Trophoblast cell (in vitro differentiated cells and primary cell): Measurements from ENCODE around the gene SCAMP2.

Source experiments
- DNase-seq, 2 donors: peaks; one replicate each; pipeline ENCODE4 v3.0.0-alpha.2; 2016
- H2AFZ ChIP-seq: 2 replicates; pipeline ENCODE4 v1.6.1; 2013; ENCODE audit warnings: low read length, moderate library complexity, mild to moderate bottlenecking; ENCODE audit not compliant: insufficient read depth, poor library complexity
- H2AK5ac ChIP-seq: 2 replicates; pipeline ENCODE4 v1.6.1; 2013; ENCODE audit warnings: mild to moderate bottlenecking, low read length
- H2BK120ac ChIP-seq: 2 replicates; pipeline ENCODE4 v1.6.1; 2013; ENCODE audit warnings: low read length, mild to moderate bottlenecking, moderate library complexity; ENCODE audit not compliant: insufficient read depth, poor library complexity
- H2BK12ac ChIP-seq: 2 replicates; pipeline ENCODE4 v1.6.1; 2013; ENCODE audit warnings: mild to moderate bottlenecking, low read length, moderate library complexity
- H2BK5ac ChIP-seq: 2 replicates; pipeline ENCODE4 v1.6.1; 2013; ENCODE audit warnings: low read length, low read depth, moderate library complexity, mild to moderate bottlenecking; ENCODE audit not compliant: poor library complexity
- H3K14ac ChIP-seq: 2 replicates; pipeline ENCODE4 v1.6.1; 2013; ENCODE audit warnings: mild to moderate bottlenecking, low read length
- H3K18ac ChIP-seq: 2 replicates; pipeline ENCODE4 v1.6.1; 2013; ENCODE audit warnings: mild to moderate bottlenecking, low read length
- H3K23ac ChIP-seq: 2 replicates; pipeline ENCODE4 v1.6.1; 2013; ENCODE audit warnings: low read length
- H3K27ac ChIP-seq: 2 replicates; pipeline ENCODE4 v1.5.1; 2013; ENCODE audit warnings: low read depth, mild to moderate bottlenecking, inconsistent platforms, low read length, moderate library complexity
- H3K27me3 ChIP-seq: 2 replicates; pipeline ENCODE4 v1.6.1; 2013; ENCODE audit warnings: inconsistent platforms, mild to moderate bottlenecking, low read length, moderate library complexity; ENCODE audit not compliant: insufficient read depth
- H3K36me3 ChIP-seq, 2 experiments: 1 replicate in 1 of 2; 2 replicates in 1 of 2; pipeline ENCODE4 v1.6.1; 2013; ENCODE audit warnings: low read length in 2 of 2, mild to moderate bottlenecking in 2 of 2, moderate library complexity in 1 of 2; ENCODE audit not compliant: insufficient read depth in 2 of 2, control insufficient read depth in 1 of 2
- H3K4ac ChIP-seq: 2 replicates; pipeline ENCODE4 v1.6.1; 2013; ENCODE audit warnings: low read depth, mild to moderate bottlenecking, low read length, moderate library complexity
- H3K4me1 ChIP-seq, 2 experiments: 1 replicate in 1 of 2; 2 replicates in 1 of 2; pipeline ENCODE4 v1.6.1; 2013; ENCODE audit warnings: low read length in 2 of 2, mild to moderate bottlenecking in 2 of 2, moderate library complexity in 1 of 2; ENCODE audit not compliant: insufficient read depth in 2 of 2, control insufficient read depth in 1 of 2
- H3K4me2 ChIP-seq: 2 replicates; pipeline ENCODE4 v1.6.1; 2013; ENCODE audit warnings: inconsistent platforms, mild to moderate bottlenecking, low read length, moderate library complexity
- H3K4me3 ChIP-seq: 2 replicates; pipeline ENCODE4 v1.5.1; 2013; ENCODE audit warnings: mild to moderate bottlenecking, low read depth, low read length, inconsistent platforms
- H3K79me1 ChIP-seq: one replicate; pipeline ENCODE4 v1.6.1; 2013; ENCODE audit warnings: low read length
- H3K79me2 ChIP-seq: 2 replicates; pipeline ENCODE4 v1.6.1; 2013; ENCODE audit warnings: low read length, mild to moderate bottlenecking; ENCODE audit not compliant: control insufficient read depth, insufficient read depth, poor library complexity
- H3K9ac ChIP-seq: 2 replicates; pipeline ENCODE4 v1.6.1; 2013; ENCODE audit warnings: mild to moderate bottlenecking, low read length
- H3K9me3 ChIP-seq: 2 replicates; pipeline ENCODE4 v1.6.1; 2013; ENCODE audit warnings: low read depth, mild to moderate bottlenecking, control low read depth, inconsistent platforms, low read length; ENCODE audit not compliant: insufficient read depth
- H4K12ac ChIP-seq: 2 replicates; pipeline ENCODE4 v1.6.1; 2013; ENCODE audit warnings: low read depth, mild to moderate bottlenecking, low read length, moderate library complexity
- H4K8ac ChIP-seq: 2 replicates; pipeline ENCODE4 v1.6.1; 2013; ENCODE audit warnings: low read depth, mild to moderate bottlenecking, low read length, moderate library complexity
- H4K91ac ChIP-seq: one replicate; pipeline ENCODE4 v1.6.1; 2013; ENCODE audit warnings: low read depth, mild to moderate bottlenecking, low read length, moderate library complexity
- WGBS: extraction: QIAGEN DNeasy Blood & Tissue Kit; methylation state at CpG from one replicate; pipeline ENCODE4 v1.1.7; 2013; ENCODE audit warnings: missing lambda C conversion rate; ENCODE audit not compliant: insufficient read length, insufficient coverage; ENCODE audit errors: extremely low coverage; 5-methylcytosine and 5-hydroxymethylcytosine counted together

SCAMP2 gene

DNA sequence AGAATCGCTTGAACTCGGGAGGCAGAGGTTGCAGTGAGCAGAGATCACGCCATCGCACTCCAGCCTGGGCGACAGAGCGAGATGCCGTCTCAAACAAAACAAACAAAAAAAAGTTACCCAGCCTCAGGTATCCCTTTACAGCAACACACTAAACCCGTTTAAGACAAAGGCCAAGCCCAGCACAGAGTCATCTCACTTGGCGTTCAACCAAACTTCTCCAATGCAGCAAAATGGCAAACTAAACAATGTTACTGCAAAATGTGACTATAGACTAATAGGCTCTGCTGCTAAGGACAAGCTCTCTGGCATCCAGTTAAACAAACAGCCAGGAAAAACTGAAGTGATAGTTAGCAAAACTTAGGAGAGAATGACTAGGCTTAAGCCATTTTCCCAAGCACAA, 39.9 kb upstream of the SCAMP2 start:
- Histone ChIP-seq H2BK120ac (no peak overlapping the region), H2BK5ac (no peak overlapping the region), H4K91ac (no peak overlapping the region), H3K79me1 (no peaks in the 10 kb centered on the region), H3K4me3 (no peak overlapping the region), H3K4me1 (no peaks in the 10 kb centered on the region), H4K12ac (no peak overlapping the region), H3K14ac (no peak overlapping the region), H3K36me3 (peaks cover 33 to 39% of the 10 kb centered on the region in 2 experiments), H3K23ac (no peak overlapping the region), H3K9ac (no peak overlapping the region), H2AK5ac (no peak overlapping the region), H3K9me3 (no peaks in the 10 kb centered on the region), H3K27ac (no peak overlapping the region), H2BK12ac (no peak overlapping the region), H3K27me3 (no peaks in the 10 kb centered on the region), H3K18ac (no peak overlapping the region), H3K79me2 (no peaks in the 10 kb centered on the region), H4K8ac (no peak overlapping the region), H3K4me2 (no peak overlapping the region), H2AFZ (no peak overlapping the region), H3K4ac (no peak overlapping the region)
- WGBS = no CpG with 5 or more reads among the region's 9 CpGs
- no peak for DNase-seq

DNA sequence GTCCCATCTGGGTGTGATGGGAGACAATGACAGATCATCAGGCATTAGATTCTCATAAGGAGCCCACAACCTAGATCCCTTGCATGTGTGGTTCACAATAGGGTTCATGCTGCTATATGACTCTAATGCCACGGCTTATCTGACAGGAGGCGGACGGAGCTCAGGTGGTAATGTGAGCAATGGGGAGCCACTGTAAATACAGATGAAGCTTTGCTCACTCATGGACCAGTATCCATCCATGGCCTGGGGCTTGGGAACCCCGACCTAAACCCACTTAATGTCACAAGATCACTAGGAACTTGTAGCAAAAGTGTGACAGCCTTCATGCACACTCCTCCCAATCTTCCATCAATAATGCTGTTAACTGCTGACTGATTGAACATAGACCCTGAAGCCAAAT, 35.5 kb upstream of the SCAMP2 start:
- Histone ChIP-seq H3K27ac (no peak overlapping the region), H3K4me1 (peaks cover 8 to 9% of the 10 kb centered on the region in 2 experiments), H4K8ac (no peak overlapping the region), H3K9me3 (no peaks in the 10 kb centered on the region), H3K18ac (no peak overlapping the region), H3K4me2 (no peak overlapping the region), H3K4ac (no peak overlapping the region), H3K14ac (no peak overlapping the region), H4K12ac (no peak overlapping the region), H3K4me3 (no peak overlapping the region), H4K91ac (no peak overlapping the region), H3K36me3 (peaks cover 10 to 23% of the 10 kb centered on the region in 2 experiments), H3K79me2 (peaks cover 6% of the 10 kb centered on the region), H3K27me3 (no peaks in the 10 kb centered on the region), H2BK12ac (no peak overlapping the region), H2AFZ (no peak overlapping the region), H2AK5ac (no peak overlapping the region), H2BK5ac (no peak overlapping the region), H3K23ac (no peak overlapping the region), H3K79me1 (peaks cover 12% of the 10 kb centered on the region), H3K9ac (no peak overlapping the region), H2BK120ac (no peak overlapping the region)
- DNase-seq = no peak
- no CpG with 5 or more reads among the region's 4 CpGs for WGBS

DNA sequence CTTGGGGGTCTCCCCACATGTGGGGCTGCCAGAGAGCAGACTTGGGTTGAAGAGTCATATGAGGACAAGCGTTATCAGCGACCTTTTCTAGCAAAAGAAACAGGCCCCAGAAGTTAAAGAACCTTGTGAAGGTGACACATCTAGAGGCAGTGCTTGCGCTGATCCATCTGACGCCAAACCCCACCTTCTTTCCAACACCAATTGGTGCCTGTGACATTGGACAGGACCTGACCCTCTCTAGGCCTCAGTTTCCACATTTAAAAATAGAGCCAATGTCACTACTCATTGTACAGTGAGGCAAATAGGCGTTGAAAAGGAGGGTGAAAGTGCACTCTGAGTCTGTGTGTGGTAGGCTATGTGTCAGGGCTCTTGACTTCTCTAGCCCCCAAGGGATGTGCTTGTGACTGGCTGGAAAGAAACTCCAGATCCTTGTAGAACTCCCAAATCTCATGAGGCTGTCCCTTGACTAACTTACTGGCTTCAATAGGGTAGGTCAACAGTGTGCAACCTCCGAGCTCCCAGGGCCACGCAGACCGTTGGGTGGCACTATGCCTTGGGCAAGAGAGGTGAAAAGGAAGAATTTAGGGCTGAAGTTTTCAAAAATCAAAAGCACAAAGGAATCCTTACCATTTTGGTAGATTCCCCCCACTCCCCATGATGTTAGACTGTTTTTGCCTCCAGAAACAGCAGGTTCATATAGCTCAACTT, 34.2 kb upstream of the SCAMP2 start:
- Histone ChIP-seq H3K27me3 (no peaks in the 10 kb centered on the region), H3K4me2 (peak overlapping the region; percentile 78), H4K91ac (peak overlapping the region; percentile 52), H2AK5ac (no peak overlapping the region), H3K18ac (peak overlapping the region; percentile 41), H2BK120ac (peak overlapping the region; percentile 15), H2AFZ (peak overlapping the region; percentile 80), H3K9me3 (no peaks in the 10 kb centered on the region), H4K8ac (peak overlapping the region; percentile 85), H3K4me3 (peak overlapping the region; percentile 82), H3K36me3 (peaks cover 13 to 27% of the 10 kb centered on the region in 2 experiments), H3K9ac (peak overlapping the region; percentile 87), H3K23ac (no peak overlapping the region), H3K4me1 (peaks cover 8 to 9% of the 10 kb centered on the region in 2 experiments), H3K4ac (peak overlapping the region; percentile 13), H3K14ac (peak overlapping the region; percentile 36), H4K12ac (peak overlapping the region; percentile 1), H3K27ac (peak overlapping the region; percentile 16), H2BK12ac (no peak overlapping the region), H3K79me2 (peaks cover 6% of the 10 kb centered on the region), H3K79me1 (peaks cover 12% of the 10 kb centered on the region), H2BK5ac (peak overlapping the region; percentile 23)
- no CpG with 5 or more reads among the region's 8 CpGs for WGBS
- DNase-seq = peak; percentile 1 to 21

DNA sequence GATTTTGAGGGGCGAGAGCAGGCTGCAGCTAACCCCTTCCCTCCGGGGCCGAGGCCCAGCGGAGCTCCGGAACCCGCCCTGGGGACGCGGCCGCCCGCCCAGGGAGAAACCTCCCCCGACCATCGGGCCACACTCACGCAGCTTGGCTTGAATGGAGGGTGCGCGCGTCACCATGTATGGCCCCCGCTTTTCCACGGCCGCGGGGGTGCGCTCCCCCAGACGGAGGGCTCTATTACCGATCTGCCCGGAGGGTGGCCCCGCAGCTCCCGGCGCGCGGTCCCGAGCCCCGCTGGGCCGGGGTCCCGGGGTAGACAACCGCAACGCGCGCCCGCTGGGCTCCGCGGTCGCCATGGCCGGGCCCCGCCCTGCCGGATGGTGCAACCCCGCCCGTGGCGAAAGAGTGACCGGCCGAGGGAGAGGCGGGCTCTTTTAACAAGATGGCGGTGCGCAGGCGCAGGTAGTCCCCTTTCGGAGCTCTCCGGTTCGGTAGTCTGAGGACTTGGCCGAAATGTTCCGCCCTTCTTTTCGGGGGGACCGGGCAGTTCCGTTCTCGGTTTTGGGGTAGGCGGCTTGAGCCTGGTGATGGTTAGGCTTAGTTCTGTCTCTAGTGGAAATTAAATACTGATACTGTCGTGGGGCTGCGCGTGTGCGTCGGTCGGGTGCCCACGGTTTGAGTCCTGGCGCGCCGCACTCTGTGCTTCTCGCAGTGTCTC, 33.4 kb upstream of the SCAMP2 start, which contains the start of gene FAM219B:
TSS of gene FAM219B (minus strand) at position 402 of the 713 bp plus-strand sequence. CDS start at position 351, 51 bp downstream.
- Histone ChIP-seq H3K79me1 (peaks cover 12% of the 10 kb centered on the region), H2AK5ac (peak within 1 kb of the TSS; percentile 5), H3K4ac (peak within 1 kb of the TSS; percentile 91), H3K4me3 (peak within 1 kb of the TSS; percentile 91), H3K4me2 (peak within 1 kb of the TSS; percentile 78), H3K27me3 (no peaks in the 10 kb centered on the region), H2AFZ (peak within 1 kb of the TSS; percentile 94), H3K23ac (no peak within 1 kb of the TSS), H3K27ac (peak within 1 kb of the TSS; percentile 83), H2BK120ac (peak within 1 kb of the TSS; percentile 98), H2BK12ac (peak within 1 kb of the TSS; percentile 56), H4K8ac (peak within 1 kb of the TSS; percentile 97), H3K14ac (peak within 1 kb of the TSS; percentile 48), H3K18ac (peak within 1 kb of the TSS; percentile 97), H4K91ac (peak within 1 kb of the TSS; percentile 86), H3K4me1 (peaks cover 8 to 9% of the 10 kb centered on the region in 2 experiments), H3K36me3 (peaks cover 16 to 28% of the 10 kb centered on the region in 2 experiments), H4K12ac (peak within 1 kb of the TSS; percentile 66), H3K79me2 (peaks cover 6% of the 10 kb centered on the region), H3K9ac (peak within 1 kb of the TSS; percentile 93), H3K9me3 (no peaks in the 10 kb centered on the region), H2BK5ac (peak within 1 kb of the TSS; percentile 65)
- no CpG with 5 or more reads among the region's 74 CpGs for WGBS
- DNase-seq = peak; percentile 91 to 96
